Naive thymus-derived CD4-positive, alpha-beta T cell (primary cell): ENCODE measurements around the gene TPCN1. TPM values are rescaled to one million over a fixed set of nuclear protein-coding genes. Genes with fewer than 3 reads are reported as not detected.

Experiments
- ATAC-seq: fragments of 150-1000 bp; cut with Tn5 transposase; 2 replicates; pipeline ENCODE4 v1.10.0; 2021; ENCODE audit warnings: mild to moderate bottlenecking, moderate library complexity
- CTCF ChIA-PET: fragments of 350-600 bp; sonication (Branson Sonifier 250); formaldehyde crosslinking; loops from one replicate; lab custom pipeline; 2021; ENCODE audit warnings: antibody characterized with exemption; lab: Charles Lee
- POLR2A ChIA-PET: fragments of 350-600 bp; sonication (Branson Sonifier 250); formaldehyde crosslinking; loops from one replicate; lab custom pipeline; 2021; ENCODE audit warnings: antibody characterized with exemption, inconsistent platforms; lab: Charles Lee
- DNase-seq, 9 donors: peaks; one replicate each; pipeline versions ENCODE4 v3.0.0 to v3.0.0-alpha.2; 2020 to 2022; ENCODE audit warnings: mixed read lengths in 1 of 9
- H3K27ac ChIP-seq: one replicate; pipeline ENCODE4 v1.7.0; 2013; ENCODE audit warnings: mild to moderate bottlenecking, low read depth, low read length, moderate library complexity
- H3K27me3 ChIP-seq, 2 donors: one replicate each; pipeline ENCODE4 v1.7.0; 2013; ENCODE audit warnings: low read length in 2 of 2, mild to moderate bottlenecking in 2 of 2, moderate library complexity in 2 of 2; ENCODE audit not compliant: control insufficient read depth in 2 of 2, insufficient read depth in 2 of 2
- H3K36me3 ChIP-seq, 3 experiments: 1 replicate in 2 of 3; 2 replicates in 1 of 3; pipeline ENCODE4 v1.7.0; 2013; ENCODE audit warnings: low read length in 3 of 3, mild to moderate bottlenecking in 3 of 3, moderate library complexity in 1 of 3; ENCODE audit not compliant: insufficient read depth in 3 of 3, control insufficient read depth in 2 of 3
- H3K4me1 ChIP-seq, 2 donors: one replicate each; pipeline ENCODE4 v1.7.0; 2013; ENCODE audit warnings: low read length in 2 of 2, mild to moderate bottlenecking in 2 of 2, moderate library complexity in 1 of 2; ENCODE audit not compliant: control insufficient read depth in 2 of 2, insufficient read depth in 2 of 2
- H3K4me3 ChIP-seq: 2 replicates; pipeline ENCODE4 v1.7.0; 2013; ENCODE audit warnings: mild to moderate bottlenecking, low read length
- H3K9me3 ChIP-seq, 3 experiments: 1 replicate in 2 of 3; 2 replicates in 1 of 3; pipeline ENCODE4 v1.7.0; 2013; ENCODE audit warnings: low read length in 3 of 3; ENCODE audit not compliant: control insufficient read depth in 2 of 3
- H3K27ac Mint-ChIP-seq, 9 donors: one replicate each; pipeline ENCODE4 v1.8.0; 2020 to 2022; ENCODE audit warnings: mixed read lengths in 9 of 9, mild to moderate bottlenecking in 8 of 9, moderate library complexity in 5 of 9, inconsistent platforms in 2 of 9
- H3K27me3 Mint-ChIP-seq, 5 donors: one replicate each; pipeline ENCODE4 v1.8.0; 2021 to 2022; ENCODE audit warnings: mixed read lengths in 5 of 5, mild to moderate bottlenecking in 1 of 5
- H3K36me3 Mint-ChIP-seq, 5 donors: one replicate each; pipeline ENCODE4 v1.8.0; 2020 to 2022; ENCODE audit warnings: mixed read lengths in 5 of 5, mild to moderate bottlenecking in 3 of 5, inconsistent platforms in 1 of 5
- H3K4me1 Mint-ChIP-seq, 7 donors: one replicate each; pipeline ENCODE4 v1.8.0; 2020 to 2022; ENCODE audit warnings: mixed read lengths in 7 of 7, mild to moderate bottlenecking in 3 of 7, inconsistent platforms in 1 of 7
- H3K4me3 Mint-ChIP-seq, 10 donors: one replicate each; pipeline ENCODE4 v1.8.0; 2020 to 2022; ENCODE audit warnings: mild to moderate bottlenecking in 10 of 10, mixed read lengths in 10 of 10, moderate library complexity in 6 of 10, inconsistent platforms in 2 of 10
- H3K9me3 Mint-ChIP-seq, 11 donors: one replicate each; pipeline ENCODE4 v1.8.0; 2020 to 2022; ENCODE audit warnings: mixed read lengths in 11 of 11, mild to moderate bottlenecking in 4 of 11, inconsistent platforms in 1 of 11, moderate library complexity in 1 of 11
- intact Hi-C, 2 donors: fragments of 100-400 bp; cut with micrococcal nuclease; formaldehyde crosslinking; loops; one replicate each; pipeline ENCODE4 v1.15.1; 2023
- polyA plus RNA-seq, 2 donors: library from polyadenylated mRNA; unstranded; fragments of 300-500 nt; fragmentation: Illumina TruSeq; gene quantifications; one replicate each; pipeline ENCODE4 v1.2.3, GENCODE V29; 2021
- total RNA-seq, 6 experiments: library from RNA in 5 of 6; stranded (reverse) in 5 of 6; gene quantifications; 1 replicate in 5 of 6; 2 replicates in 1 of 6; pipeline ENCODE4 v1.2.3 and lab custom pipeline; 2021 to 2026

Gene TPCN1
- total and polyA plus RNA-seq, 7 experiments from 2014 or later = 15.3 to 124 (median 97.2) TPM

DNA sequence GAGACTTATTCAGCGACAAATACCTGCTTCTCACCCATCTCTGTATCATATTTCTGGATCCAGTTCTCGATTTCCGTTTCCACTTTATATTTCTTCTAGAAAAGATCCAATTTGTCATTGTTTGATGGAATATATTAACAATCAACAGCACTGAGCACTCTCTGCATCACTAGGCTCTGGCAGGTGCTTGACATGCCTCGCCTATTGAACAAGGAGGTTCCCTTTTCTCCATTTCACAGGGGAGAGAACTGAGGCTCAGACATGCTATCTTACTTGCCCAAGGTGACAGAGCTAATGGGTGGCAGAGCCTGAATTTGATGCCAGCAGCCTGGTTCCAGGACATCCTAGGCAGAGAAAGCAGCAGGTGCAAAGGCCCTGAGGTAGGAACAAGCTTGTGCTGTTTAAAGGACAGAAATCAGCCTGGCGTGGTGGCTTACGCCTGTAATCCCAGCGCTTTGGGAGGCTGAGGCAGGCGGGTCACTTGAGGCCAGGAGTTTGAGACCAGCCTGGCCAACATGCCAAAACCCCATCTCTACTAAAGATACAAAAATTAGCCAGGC is 23.7 kb upstream of the TPCN1 start:
- DNase-seq (no peak), ATAC-seq (no peak)
- no peaks in the 10 kb centered on the region for H3K4me1 ChIP-seq
- Mint-ChIP-seq H3K4me3 (no peak overlapping the region), H3K4me1 (peaks cover 0 to 18% (median 4%) of the 10 kb centered on the region in 7 donors), H3K27ac (no peak overlapping the region), H3K36me3 (peaks cover 0 to under 1% (median 0%) of the 10 kb centered on the region in 5 donors), H3K27me3 (no peaks in the 10 kb centered on the region), H3K9me3 (no peaks in the 10 kb centered on the region)
- POLR2A ChIA-PET = no interaction called here
- CTCF ChIA-PET = interaction anchor here (0.6 to 0.7 kb wide), 4 partner anchors 11 to 266 kb away, joined by 3 to 4 read pairs (median 3); no protein-coding TSS in a partner anchor
- no peaks in the 10 kb centered on the region for H3K27me3 ChIP-seq
- no peak overlapping the region for H3K4me3 ChIP-seq
- intact Hi-C loops = loop anchor here (1.0 to 5.0 kb wide), 8 partner anchors 11 to 715 kb away; partner anchors contain the start of gene TPCN1 (in 2 of the 2)
- no peak overlapping the region for H3K27ac ChIP-seq
- no peaks in the 10 kb centered on the region for H3K9me3 ChIP-seq
- H3K36me3 ChIP-seq = no peaks in the 10 kb centered on the region

DNA sequence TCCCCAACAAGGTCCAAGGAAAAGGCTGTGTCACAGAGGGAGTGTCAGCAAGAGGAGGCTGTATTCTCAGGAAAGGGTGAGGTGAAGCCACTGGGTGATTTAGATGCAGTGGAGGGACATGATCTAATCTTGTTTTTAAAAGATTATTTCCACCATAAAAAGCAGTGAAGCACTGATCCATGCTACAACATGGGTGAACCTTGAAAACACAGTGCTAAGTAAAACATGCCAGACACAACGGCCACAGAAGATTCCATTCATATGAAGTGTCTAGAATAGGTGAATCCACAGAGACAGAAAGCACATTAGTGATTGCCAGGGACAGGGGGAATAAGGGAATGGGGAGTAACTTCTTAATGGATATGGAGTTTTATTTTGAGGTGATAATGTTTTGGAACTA is 23.0 kb upstream of the TPCN1 start:
- Mint-ChIP-seq H3K9me3 (peaks cover 0 to 3% (median 0%) of the 10 kb centered on the region in 11 donors), H3K27ac (peak overlapping the region in 3 of 9 donors; percentile 14 to 52 (median 33)), H3K27me3 (no peaks in the 10 kb centered on the region), H3K36me3 (no peaks in the 10 kb centered on the region), H3K4me3 (no peak overlapping the region), H3K4me1 (peaks cover 0 to 18% (median 4%) of the 10 kb centered on the region in 7 donors)
- H3K4me3 ChIP-seq = no peak overlapping the region
- ATAC-seq = no peak
- H3K36me3 ChIP-seq = no peaks in the 10 kb centered on the region
- H3K4me1 ChIP-seq = no peaks in the 10 kb centered on the region
- ChIA-PET CTCF (no interaction called here), POLR2A (no interaction called here)
- H3K27ac ChIP-seq = no peak overlapping the region
- intact Hi-C loops = loop anchor here (1.0 to 5.0 kb wide), 3 partner anchors 10 to 714 kb away; no protein-coding TSS in a partner anchor
- H3K27me3 ChIP-seq = no peaks in the 10 kb centered on the region
- no peak for DNase-seq
- no peaks in the 10 kb centered on the region for H3K9me3 ChIP-seq

DNA sequence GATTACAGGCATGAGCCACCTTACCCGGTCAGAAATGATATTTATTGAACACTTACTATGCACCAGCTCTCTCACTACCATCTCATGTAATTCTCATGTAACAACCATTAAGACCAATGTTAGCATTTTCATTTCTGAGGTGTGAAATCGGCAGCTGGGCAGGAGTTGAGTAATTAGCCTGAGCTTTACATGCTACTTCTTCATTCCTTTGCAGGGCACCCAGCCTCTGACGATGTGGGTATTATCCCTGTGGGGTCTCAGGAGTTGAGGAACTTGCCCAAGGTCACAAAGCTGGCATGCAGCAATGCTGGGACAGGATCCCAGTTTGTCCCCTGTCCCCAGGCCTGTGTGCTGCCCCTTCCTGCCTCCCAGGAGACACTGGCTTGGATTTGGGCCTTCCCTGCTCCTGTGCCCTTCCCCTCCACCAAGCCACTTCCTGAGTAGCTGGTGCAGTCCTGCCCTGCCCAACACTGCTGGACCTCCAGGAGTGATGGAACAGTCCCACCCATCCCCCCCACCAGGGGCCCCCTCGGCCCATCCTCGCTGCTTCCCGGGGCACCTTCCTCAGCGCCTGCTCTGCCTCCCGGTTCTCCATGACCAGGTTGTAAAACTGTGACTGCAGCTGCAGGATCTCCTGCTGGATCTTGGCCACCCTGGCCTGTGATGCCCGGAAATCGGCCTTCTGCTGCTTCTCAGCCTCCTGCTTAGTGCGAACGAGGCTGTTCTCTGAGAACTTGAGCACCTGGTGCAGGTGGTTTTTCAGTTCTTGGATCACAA is 21.1 kb upstream of the TPCN1 start:
- no peaks in the 10 kb centered on the region for H3K9me3 ChIP-seq
- Mint-ChIP-seq H3K27me3 (no peaks in the 10 kb centered on the region), H3K4me3 (no peak overlapping the region), H3K4me1 (peaks cover 0 to 19% (median 4%) of the 10 kb centered on the region in 7 donors), H3K36me3 (no peaks in the 10 kb centered on the region), H3K9me3 (peaks cover 0 to 3% (median 0%) of the 10 kb centered on the region in 11 donors), H3K27ac (peak overlapping the region in 2 of 9 donors; percentile 65)
- no peak overlapping the region for H3K4me3 ChIP-seq
- H3K36me3 ChIP-seq = no peaks in the 10 kb centered on the region
- ChIA-PET POLR2A (interaction anchor here (0.7 to 0.9 kb wide), 2 partner anchors 9 to 15 kb away, joined by 3 to 4 read pairs; no protein-coding TSS in a partner anchor), CTCF (no interaction called here)
- H3K27ac ChIP-seq = no peak overlapping the region
- H3K4me1 ChIP-seq = no peaks in the 10 kb centered on the region
- DNase-seq (no peak), ATAC-seq (no peak)
- intact Hi-C loops = no loop called here
- H3K27me3 ChIP-seq = no peaks in the 10 kb centered on the region

DNA sequence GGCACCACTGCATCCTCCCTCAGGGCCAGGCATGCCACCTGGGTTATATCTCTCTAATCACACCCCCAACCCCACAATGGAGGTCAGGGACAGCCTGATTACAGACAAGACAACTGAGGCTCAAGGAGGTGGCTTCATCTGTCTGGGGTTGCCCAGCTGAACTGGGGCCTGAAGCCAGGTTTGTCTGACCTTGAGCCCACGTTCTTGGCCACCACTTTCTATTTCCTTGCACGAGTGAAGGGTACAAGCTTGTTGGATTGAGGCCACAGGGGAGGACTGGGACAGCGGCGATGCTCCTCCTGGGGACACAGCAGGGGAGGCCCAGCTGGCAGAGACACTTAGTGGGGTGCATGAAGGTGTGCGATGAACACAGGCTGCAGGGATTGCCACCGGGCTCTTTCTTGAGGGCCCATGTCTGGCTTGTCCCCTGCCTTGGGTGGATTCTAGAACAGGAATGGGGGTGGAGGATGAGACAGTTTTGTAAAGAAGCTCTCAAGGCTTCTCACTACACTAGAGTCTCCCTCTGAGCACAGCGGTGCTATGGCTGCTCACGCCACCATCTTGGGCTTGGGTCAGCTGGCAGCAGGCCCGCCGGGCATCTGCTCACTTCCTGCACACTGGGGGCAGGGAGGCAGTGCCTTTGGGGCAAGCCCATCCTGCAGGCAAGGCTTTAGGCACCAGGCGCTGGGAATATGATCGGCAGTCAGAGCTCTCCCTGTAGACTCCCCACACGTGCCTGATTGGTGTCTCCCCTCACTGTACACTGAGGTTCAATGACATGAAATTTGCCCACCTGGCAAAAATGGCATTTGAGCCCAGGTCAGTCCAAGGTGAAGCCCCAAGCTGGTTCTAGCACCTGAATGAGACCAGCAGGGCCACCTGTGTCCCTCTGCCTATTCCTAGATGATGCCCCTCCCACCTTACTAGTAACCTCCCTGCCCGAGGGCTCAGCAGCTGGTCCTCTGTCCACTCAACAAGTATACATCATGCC is 19.8 kb upstream of the TPCN1 start:
- Histone ChIP-seq H3K4me1 (no peaks in the 10 kb centered on the region), H3K9me3 (no peaks in the 10 kb centered on the region), H3K27ac (no peak overlapping the region), H3K36me3 (no peaks in the 10 kb centered on the region), H3K4me3 (no peak overlapping the region), H3K27me3 (no peaks in the 10 kb centered on the region)
- DNase-seq (no peak), ATAC-seq (no peak)
- Mint-ChIP-seq H3K36me3 (peaks cover 0 to under 1% (median 0%) of the 10 kb centered on the region in 5 donors), H3K27me3 (no peaks in the 10 kb centered on the region), H3K27ac (no peak overlapping the region), H3K9me3 (peaks cover 0 to 3% (median 0%) of the 10 kb centered on the region in 11 donors), H3K4me1 (peaks cover 0 to 23% (median 8%) of the 10 kb centered on the region in 7 donors), H3K4me3 (no peak overlapping the region)
- intact Hi-C loops = no loop called here
- POLR2A ChIA-PET = no interaction called here
- CTCF ChIA-PET = interaction anchor here (0.6 kb wide), 1 partner anchor 714 kb away, joined by 3 read pairs; no protein-coding TSS in a partner anchor

DNA sequence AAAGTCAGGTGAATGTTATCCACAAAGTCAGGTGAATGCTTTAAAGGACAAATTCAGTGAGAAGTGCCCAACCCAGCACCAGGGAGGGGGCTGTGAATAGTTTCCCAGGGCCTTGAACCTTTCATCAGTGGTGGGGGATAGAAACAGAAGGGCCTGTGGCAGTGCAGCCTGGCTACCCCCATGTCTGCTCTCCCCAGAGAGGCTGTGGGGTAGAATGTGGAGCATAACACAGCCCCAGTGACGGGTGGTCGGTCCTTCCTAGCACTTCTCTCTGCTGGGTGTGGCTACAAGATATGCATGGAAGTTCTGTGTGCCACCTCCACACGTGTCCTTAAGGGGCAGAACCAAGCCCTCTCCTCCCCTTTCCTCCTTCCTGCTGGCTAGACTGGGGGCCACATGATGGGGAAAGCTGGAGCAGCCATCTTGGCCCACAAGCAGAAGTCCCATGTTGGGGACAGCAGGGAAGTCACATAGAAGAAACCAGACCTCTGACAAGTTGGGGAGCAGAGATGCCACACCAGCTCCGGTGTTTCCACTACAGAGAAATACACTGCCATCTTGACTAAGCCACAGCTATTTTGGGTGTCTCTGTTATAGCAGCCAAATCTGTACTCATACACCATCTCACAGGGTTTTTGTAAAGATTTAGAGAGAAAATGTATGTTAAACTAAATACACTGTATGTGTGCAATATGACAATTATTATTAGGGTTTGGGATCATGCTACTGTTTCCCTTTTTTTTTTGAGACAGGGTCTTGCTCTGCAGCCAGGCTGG is 18.8 kb upstream of the TPCN1 start:
- H3K4me1 Mint-ChIP-seq = peaks cover 2 to 30% (median 11%) of the 10 kb centered on the region in 7 donors
- DNase-seq = no peak
- no peaks in the 10 kb centered on the region for H3K27me3 Mint-ChIP-seq
- POLR2A ChIA-PET = interaction anchor here (1.2 kb wide), 1 partner anchor 95 kb away, joined by 3 read pairs; no protein-coding TSS in a partner anchor
- H3K4me3 Mint-ChIP-seq = no peak overlapping the region
- peaks cover 2% of the 10 kb centered on the region in 2 donors for H3K4me1 ChIP-seq
- peaks cover 0 to 3% (median 0%) of the 10 kb centered on the region in 11 donors for H3K9me3 Mint-ChIP-seq
- no peaks in the 10 kb centered on the region for H3K36me3 ChIP-seq
- peak overlapping the region in 1 of 9 donors; percentile 78 for H3K27ac Mint-ChIP-seq
- intact Hi-C loops = no loop called here
- no peak overlapping the region for H3K4me3 ChIP-seq
- CTCF ChIA-PET = interaction anchor here (0.8 to 1.2 kb wide), 2 partner anchors 86 to 96 kb away, joined by 3 read pairs; no protein-coding TSS in a partner anchor
- peaks cover 0 to 2% (median 0%) of the 10 kb centered on the region in 5 donors for H3K36me3 Mint-ChIP-seq
- no peaks in the 10 kb centered on the region for H3K9me3 ChIP-seq
- no peak overlapping the region for H3K27ac ChIP-seq
- ATAC-seq = no peak
- H3K27me3 ChIP-seq = no peaks in the 10 kb centered on the region
